ENCODE data around the gene TTC1.
"Not testable (repeated sequence)": the region's sequence is repeated elsewhere in the genome, so short reads cannot be mapped to it uniquely, and the experiment has no call there.

TTC1 gene

GRCh38 chr5:160007514-160007913 is 1.4 kb upstream of the TTC1 start:
- Histone ChIP-seq H3K9ac (ENCODE audit: low read depth, low read length) (no peak overlapping the region), H3K36me3 (ENCODE audit: control insufficient read depth, insufficient read depth, low read length) (peaks cover 5% of the 10 kb centered on the region), H3K27me3 (ENCODE audit: control insufficient read depth, insufficient read depth, low read length) (no peaks in the 10 kb centered on the region), H3K4me1 (ENCODE audit: control insufficient read depth, insufficient read depth, low read length) (no peaks in the 10 kb centered on the region), H3K4me3 (ENCODE audit: low read depth, low read length) (no peak overlapping the region), H3K9me3 (ENCODE audit: control insufficient read depth, insufficient read depth, low read length) (no peaks in the 10 kb centered on the region)

- H3K4me3 ChIP-seq (ENCODE audit: low read depth, low read length); H3K9ac ChIP-seq (ENCODE audit: low read depth, low read length); H3K9me3 ChIP-seq (ENCODE audit: control insufficient read depth, insufficient read depth, low read length): not testable (repeated sequence)
Observed at GRCh38 chr5:160008529-160008876, 436 bp upstream of the TTC1 start.

GRCh38 chr5:160009591-160009989 is 651 bp downstream of the TTC1 start:
- Histone ChIP-seq H3K4me3 (ENCODE audit: low read depth, low read length) (peak overlapping the region; percentile 97), H3K36me3 (ENCODE audit: control insufficient read depth, insufficient read depth, low read length) (peaks cover 5% of the 10 kb centered on the region), H3K27me3 (ENCODE audit: control insufficient read depth, insufficient read depth, low read length) (no peaks in the 10 kb centered on the region), H3K9me3 (ENCODE audit: control insufficient read depth, insufficient read depth, low read length) (no peaks in the 10 kb centered on the region), H3K4me1 (ENCODE audit: control insufficient read depth, insufficient read depth, low read length) (no peaks in the 10 kb centered on the region), H3K9ac (ENCODE audit: low read depth, low read length) (peak overlapping the region; percentile 94)

More at GRCh38 chr5:160008529-160008876, 436 bp upstream of the TTC1 start:
- H3K36me3 ChIP-seq (ENCODE audit: control insufficient read depth, insufficient read depth, low read length); H3K27me3 ChIP-seq (ENCODE audit: control insufficient read depth, insufficient read depth, low read length); H3K4me1 ChIP-seq (ENCODE audit: control insufficient read depth, insufficient read depth, low read length): not testable (repeated sequence)

GRCh38 chr5:160011471-160011870 is 2.5 kb downstream of the TTC1 start:
- no peak overlapping the region for H3K9ac ChIP-seq (ENCODE audit: low read depth, low read length)
- peaks cover 5% of the 10 kb centered on the region for H3K36me3 ChIP-seq (ENCODE audit: control insufficient read depth, insufficient read depth, low read length)
- no peaks in the 10 kb centered on the region for H3K27me3 ChIP-seq (ENCODE audit: control insufficient read depth, insufficient read depth, low read length)
- no peak overlapping the region for H3K4me3 ChIP-seq (ENCODE audit: low read depth, low read length)
- no peaks in the 10 kb centered on the region for H3K4me1 ChIP-seq (ENCODE audit: control insufficient read depth, insufficient read depth, low read length)
- H3K9me3 ChIP-seq (ENCODE audit: control insufficient read depth, insufficient read depth, low read length) = no peaks in the 10 kb centered on the region

- not testable (repeated sequence) for H3K36me3 ChIP-seq (ENCODE audit: control insufficient read depth, insufficient read depth, low read length); H3K9me3 ChIP-seq (ENCODE audit: control insufficient read depth, insufficient read depth, low read length); H3K9ac ChIP-seq (ENCODE audit: low read depth, low read length); H3K4me3 ChIP-seq (ENCODE audit: low read depth, low read length); H3K27me3 ChIP-seq (ENCODE audit: control insufficient read depth, insufficient read depth, low read length); H3K4me1 ChIP-seq (ENCODE audit: control insufficient read depth, insufficient read depth, low read length)
Observed at GRCh38 chr5:160014197-160014596, 5.3 kb downstream of the TTC1 start.

- Histone ChIP-seq H3K36me3 (ENCODE audit: control insufficient read depth, insufficient read depth, low read length) (no peaks in the 10 kb centered on the region), H3K27me3 (ENCODE audit: control insufficient read depth, insufficient read depth, low read length) (no peaks in the 10 kb centered on the region), H3K4me1 (ENCODE audit: control insufficient read depth, insufficient read depth, low read length) (no peaks in the 10 kb centered on the region), H3K9me3 (ENCODE audit: control insufficient read depth, insufficient read depth, low read length) (no peaks in the 10 kb centered on the region), H3K9ac (ENCODE audit: low read depth, low read length) (no peak overlapping the region), H3K4me3 (ENCODE audit: low read depth, low read length) (no peak overlapping the region)
Observed at GRCh38 chr5:160018945-160019625, 10.1 kb downstream of the TTC1 start.

- Histone ChIP-seq H3K36me3 (ENCODE audit: control insufficient read depth, insufficient read depth, low read length) (peaks cover 2% of the 10 kb centered on the region), H3K9me3 (ENCODE audit: control insufficient read depth, insufficient read depth, low read length) (no peaks in the 10 kb centered on the region), H3K9ac (ENCODE audit: low read depth, low read length) (no peak overlapping the region), H3K4me1 (ENCODE audit: control insufficient read depth, insufficient read depth, low read length) (no peaks in the 10 kb centered on the region), H3K4me3 (ENCODE audit: low read depth, low read length) (no peak overlapping the region), H3K27me3 (ENCODE audit: control insufficient read depth, insufficient read depth, low read length) (no peaks in the 10 kb centered on the region)
Observed at GRCh38 chr5:160020266-160020770, 11.4 kb downstream of the TTC1 start.

GRCh38 chr5:160020964-160021363 is 12.0 kb downstream of the TTC1 start:
- Histone ChIP-seq H3K4me3 (ENCODE audit: low read depth, low read length) (no peak overlapping the region), H3K36me3 (ENCODE audit: control insufficient read depth, insufficient read depth, low read length) (peaks cover 2% of the 10 kb centered on the region), H3K9me3 (ENCODE audit: control insufficient read depth, insufficient read depth, low read length) (no peaks in the 10 kb centered on the region), H3K9ac (ENCODE audit: low read depth, low read length) (no peak overlapping the region), H3K27me3 (ENCODE audit: control insufficient read depth, insufficient read depth, low read length) (no peaks in the 10 kb centered on the region), H3K4me1 (ENCODE audit: control insufficient read depth, insufficient read depth, low read length) (no peaks in the 10 kb centered on the region)

GRCh38 chr5:160021831-160022446 is 13.0 kb downstream of the TTC1 start:
- Histone ChIP-seq H3K27me3 (ENCODE audit: control insufficient read depth, insufficient read depth, low read length) (no peaks in the 10 kb centered on the region), H3K4me1 (ENCODE audit: control insufficient read depth, insufficient read depth, low read length) (no peaks in the 10 kb centered on the region), H3K36me3 (ENCODE audit: control insufficient read depth, insufficient read depth, low read length) (peaks cover 2% of the 10 kb centered on the region), H3K9ac (ENCODE audit: low read depth, low read length) (no peak overlapping the region), H3K4me3 (ENCODE audit: low read depth, low read length) (no peak overlapping the region), H3K9me3 (ENCODE audit: control insufficient read depth, insufficient read depth, low read length) (no peaks in the 10 kb centered on the region)

GRCh38 chr5:160023007-160023907 is 14.3 kb downstream of the TTC1 start:
- no peaks in the 10 kb centered on the region for H3K9me3 ChIP-seq (ENCODE audit: control insufficient read depth, insufficient read depth, low read length)
- no peaks in the 10 kb centered on the region for H3K4me1 ChIP-seq (ENCODE audit: control insufficient read depth, insufficient read depth, low read length)
- peaks cover 2% of the 10 kb centered on the region for H3K36me3 ChIP-seq (ENCODE audit: control insufficient read depth, insufficient read depth, low read length)
- no peak overlapping the region for H3K4me3 ChIP-seq (ENCODE audit: low read depth, low read length)
- H3K9ac ChIP-seq (ENCODE audit: low read depth, low read length) = no peak overlapping the region
- H3K27me3 ChIP-seq (ENCODE audit: control insufficient read depth, insufficient read depth, low read length) = no peaks in the 10 kb centered on the region

- Histone ChIP-seq H3K36me3 (ENCODE audit: control insufficient read depth, insufficient read depth, low read length) (peaks cover 5% of the 10 kb centered on the region), H3K4me1 (ENCODE audit: control insufficient read depth, insufficient read depth, low read length) (no peaks in the 10 kb centered on the region)
Observed at GRCh38 chr5:160023908-160024630, 15.1 kb downstream of the TTC1 start.

More at GRCh38 chr5:160023908-160024630, 15.1 kb downstream of the TTC1 start:
- H3K4me3 ChIP-seq (ENCODE audit: low read depth, low read length) = no peak overlapping the region
- H3K9ac ChIP-seq (ENCODE audit: low read depth, low read length) = no peak overlapping the region
- no peaks in the 10 kb centered on the region for H3K27me3 ChIP-seq (ENCODE audit: control insufficient read depth, insufficient read depth, low read length)
- H3K9me3 ChIP-seq (ENCODE audit: control insufficient read depth, insufficient read depth, low read length) = no peaks in the 10 kb centered on the region

Data from iPS-15b (cell line).